SU-DHL-6 (cell line): ENCODE measurements around the gene LRRC47.

Experiments used
- H2AFZ ChIP-seq: fragments of 200-600 bp; sonication (generic); 2 replicates; pipeline ENCODE4 v1.6.1; 2014; ENCODE audit warnings: low read depth, mild to moderate bottlenecking, moderate library complexity, mixed read lengths, antibody characterized with exemption, low read length; ENCODE audit not compliant: severe bottlenecking
- H3F3A ChIP-seq: fragments of 200-600 bp; shearing (Covaris generic); 2 replicates; pipeline ENCODE4 v1.6.0; 2016; ENCODE audit warnings: antibody characterized with exemption, mild to moderate bottlenecking; ENCODE audit not compliant: insufficient read depth
- H3K27ac ChIP-seq: fragments of 200-600 bp; sonication (generic); 2 replicates; pipeline ENCODE4 v1.5.1; 2016; ENCODE audit warnings: low read depth, mild to moderate bottlenecking, low read length, moderate library complexity, mixed read lengths
- H3K27me3 ChIP-seq: fragments of 200-600 bp; sonication (generic), shearing (Covaris generic); 2 replicates; pipeline ENCODE4 v1.6.0; 2014; ENCODE audit warnings: mild to moderate bottlenecking, low read length
- H3K36me3 ChIP-seq: fragments of 200-600 bp; sonication (generic); 2 replicates; pipeline ENCODE4 v1.6.1; 2014; ENCODE audit warnings: mild to moderate bottlenecking, low read length, mixed read lengths
- H3K4me2 ChIP-seq: fragments of 300-600, 200-600 bp; shearing (Covaris generic), sonication (generic); 2 replicates; pipeline ENCODE4 v1.6.0; 2014; ENCODE audit warnings: low read length, low read depth, mild to moderate bottlenecking; ENCODE audit not compliant: poor library complexity, severe bottlenecking
- H3K4me3 ChIP-seq: fragments of 200-600 bp; sonication (generic); 2 replicates; pipeline ENCODE4 v1.5.1; 2014; ENCODE audit warnings: antibody characterized with exemption, low read length, mild to moderate bottlenecking, mixed read lengths; ENCODE audit not compliant: insufficient read depth, poor library complexity, severe bottlenecking
- H3K79me2 ChIP-seq: fragments of 200-600 bp; sonication (generic); 2 replicates; pipeline ENCODE4 v1.6.1; 2014; ENCODE audit warnings: mild to moderate bottlenecking, low read length, moderate library complexity; ENCODE audit not compliant: insufficient read depth
- H3K9ac ChIP-seq: fragments of 200-600 bp; sonication (generic); 2 replicates; pipeline ENCODE4 v1.7.0; 2014; ENCODE audit warnings: mild to moderate bottlenecking, low read length
- H3K9me2 ChIP-seq: fragments of 200-600 bp; sonication (generic); replicated peaks from 2 replicates; pipeline ENCODE4 v1.6.1; 2014; ENCODE audit warnings: low read length; ENCODE audit not compliant: insufficient read depth
- H3K9me3 ChIP-seq: fragments of 200-600 bp; sonication (generic); 2 replicates; pipeline ENCODE4 v1.6.1; 2014; ENCODE audit warnings: low read length, mixed read lengths; ENCODE audit not compliant: insufficient read depth
- H4K20me1 ChIP-seq: fragments of 200-600 bp; sonication (generic); 2 replicates; pipeline ENCODE4 v1.6.1; 2014; ENCODE audit warnings: low read depth, mild to moderate bottlenecking, antibody characterized with exemption, low read length, moderate library complexity, mixed read lengths
- CTCF ChIP-seq: fragments of 200-600 bp; sonication (generic); IDR thresholded peaks from one replicate; pipeline ENCODE4 v1.5.1; 2017; ENCODE audit warnings: antibody characterized with exemption, mild to moderate bottlenecking, low read length, moderate library complexity; ENCODE audit not compliant: insufficient read depth, poor library complexity, severe bottlenecking
- EZH2phosphoT487 ChIP-seq: fragments of 200-600 bp; sonication (generic), shearing (Covaris generic); conservative IDR thresholded peaks from 2 replicates; pipeline ENCODE4 v1.6.1; 2018; ENCODE audit warnings: mild to moderate bottlenecking, antibody characterized with exemption, low read length, moderate library complexity, mixed read lengths

Gene LRRC47

GRCh38 chr1:3790500-3790923, 5.8 kb downstream of the LRRC47 start:
- H3K27me3 ChIP-seq = no peaks in the 10 kb centered on the region
- H4K20me1 ChIP-seq = no peaks in the 10 kb centered on the region
- H3K9me2 ChIP-seq = no peaks in the 10 kb centered on the region
- no peak overlapping the region for H3K27ac ChIP-seq
- H3K4me2 ChIP-seq = no peak overlapping the region
- no peak overlapping the region for H3K9ac ChIP-seq
- H3K9me3 ChIP-seq = no peaks in the 10 kb centered on the region
- no peaks in the 10 kb centered on the region for H3F3A ChIP-seq
- no peaks in the 10 kb centered on the region for H3K36me3 ChIP-seq
- H2AFZ ChIP-seq = no peak overlapping the region
- no peak overlapping the region for H3K4me3 ChIP-seq
- H3K79me2 ChIP-seq = peaks cover 13% of the 10 kb centered on the region; the same call in 1 of the 2 replicates
- no peak for TF ChIP-seq EZH2phosphoT487
- no peak for TF ChIP-seq CTCF

- Histone ChIP-seq H3F3A (no peaks in the 10 kb centered on the region), H3K4me2 (no peak overlapping the region), H3K9ac (no peak overlapping the region), H3K27ac (no peak overlapping the region), H3K27me3 (no peaks in the 10 kb centered on the region), H2AFZ (no peak overlapping the region), H3K4me3 (no peak overlapping the region), H4K20me1 (no peaks in the 10 kb centered on the region), H3K9me3 (no peaks in the 10 kb centered on the region), H3K9me2 (no peaks in the 10 kb centered on the region), H3K79me2 (peaks cover 5% of the 10 kb centered on the region; the same call in 1 of the 2 replicates), H3K36me3 (no peaks in the 10 kb centered on the region)
- TF ChIP-seq EZH2phosphoT487 (no peak), CTCF (no peak)
These were observed 6.6 kb downstream of the LRRC47 start for GRCh38 chr1:3789421-3790300.

GRCh38 chr1:3788756-3789420, 7.4 kb downstream of the LRRC47 start:
- TF ChIP-seq CTCF (no peak), EZH2phosphoT487 (no peak)
- Histone ChIP-seq H3F3A (no peaks in the 10 kb centered on the region), H3K9me2 (no peaks in the 10 kb centered on the region), H3K36me3 (no peaks in the 10 kb centered on the region), H3K4me3 (no peak overlapping the region), H2AFZ (no peak overlapping the region), H3K27me3 (no peaks in the 10 kb centered on the region), H3K9me3 (no peaks in the 10 kb centered on the region), H3K9ac (no peak overlapping the region), H3K79me2 (no peaks in the 10 kb centered on the region), H4K20me1 (no peaks in the 10 kb centered on the region), H3K4me2 (no peak overlapping the region), H3K27ac (no peak overlapping the region)
